KBM-7 (cell line): ENCODE measurements around the gene SNAP47.

ENCODE experiments used
- DNase-seq: peaks from one replicate; pipeline ENCODE4 v3.0.0-alpha.2; 2015
- in situ Hi-C: fragments of 300-500 bp; cut with MboI; formaldehyde crosslinking; loops from 2 replicates; pipeline ENCODE4 v1.14.3; 2020; ENCODE audit warnings: low sequenced_read_pairs, low pct_unique_long_range_greater_than_20kb, mixed read lengths

SNAP47 gene

DNA sequence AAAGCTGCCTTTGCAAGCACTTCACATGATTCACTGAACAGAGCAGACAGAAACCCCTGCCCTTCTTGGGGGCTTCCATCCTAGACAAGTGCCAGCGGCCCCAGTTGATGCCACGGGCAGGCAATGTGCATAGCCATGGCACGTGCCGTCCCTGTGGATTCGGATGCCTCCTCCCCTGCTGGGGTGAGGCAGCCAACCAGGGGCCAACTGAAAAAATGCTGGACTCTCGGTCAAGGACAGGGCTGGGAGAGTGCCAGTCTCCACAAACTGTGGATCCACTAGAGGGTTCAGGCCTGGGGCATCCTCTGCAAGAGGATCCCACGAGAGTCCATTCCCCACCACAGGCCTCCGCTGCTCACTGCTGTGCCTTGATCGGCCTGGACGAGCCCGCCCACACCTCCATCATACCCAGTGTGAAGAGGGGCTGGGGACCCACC lies 4.0 kb upstream of the SNAP47 start:
- DNase-seq: no peak
- in situ Hi-C loops: no loop called here

- DNase-seq: no peak
- in situ Hi-C loops: no loop called here
Measured at GRCh38 chr1:227731696-227732585, 3.3 kb upstream of the SNAP47 start.

DNA sequence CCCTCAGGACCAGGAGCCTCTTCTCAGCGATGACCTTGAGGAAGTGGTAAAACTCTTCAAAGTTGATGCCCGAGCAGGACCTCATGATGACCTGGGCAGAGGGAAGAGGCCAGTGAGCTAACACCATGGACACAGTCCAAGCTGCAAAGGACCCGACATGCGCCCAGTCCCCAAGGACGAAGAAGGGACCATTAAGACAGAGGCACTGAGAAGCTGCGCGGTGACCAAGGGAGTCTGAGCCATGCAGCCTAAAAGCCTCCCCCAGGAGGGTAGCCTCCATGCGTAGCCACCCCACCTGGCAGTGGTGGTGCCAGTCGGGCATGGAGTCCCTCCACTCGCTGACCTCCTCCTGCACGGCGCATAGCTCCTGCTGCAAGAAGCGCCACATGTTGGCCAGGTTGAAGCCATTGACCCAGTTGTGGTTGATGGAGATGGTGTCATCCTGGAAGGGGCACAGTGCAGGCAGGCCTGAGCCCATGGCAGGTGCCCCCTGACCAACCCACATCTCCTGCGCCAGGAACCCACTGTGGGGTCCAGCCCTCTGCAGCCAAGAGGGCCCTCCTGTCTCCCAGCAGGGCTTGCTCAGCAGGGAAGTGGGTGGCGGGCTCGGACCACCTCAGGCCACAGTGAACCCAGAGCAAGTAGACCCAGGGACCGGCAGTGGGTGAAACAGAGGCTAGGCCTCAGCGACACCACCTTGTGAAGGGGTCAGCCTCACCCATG lies 2.5 kb upstream of the SNAP47 start:
- in situ Hi-C loops: no loop called here
- no peak for DNase-seq

GRCh38 chr1:227733309-227733705 lies 1.9 kb upstream of the SNAP47 start:
- no peak for DNase-seq
- in situ Hi-C loops: no loop called here

- no peak for DNase-seq
- in situ Hi-C loops: no loop called here
Measured at GRCh38 chr1:227733751-227734545, 1.3 kb upstream of the SNAP47 start.

- no peak for DNase-seq
- in situ Hi-C loops: no loop called here
Measured at GRCh38 chr1:227734546-227734855, 734 bp upstream of the SNAP47 start.

GRCh38 chr1:227735539-227736285 lies 477 bp downstream of the SNAP47 start:
- in situ Hi-C loops: no loop called here
- no peak for DNase-seq

DNA sequence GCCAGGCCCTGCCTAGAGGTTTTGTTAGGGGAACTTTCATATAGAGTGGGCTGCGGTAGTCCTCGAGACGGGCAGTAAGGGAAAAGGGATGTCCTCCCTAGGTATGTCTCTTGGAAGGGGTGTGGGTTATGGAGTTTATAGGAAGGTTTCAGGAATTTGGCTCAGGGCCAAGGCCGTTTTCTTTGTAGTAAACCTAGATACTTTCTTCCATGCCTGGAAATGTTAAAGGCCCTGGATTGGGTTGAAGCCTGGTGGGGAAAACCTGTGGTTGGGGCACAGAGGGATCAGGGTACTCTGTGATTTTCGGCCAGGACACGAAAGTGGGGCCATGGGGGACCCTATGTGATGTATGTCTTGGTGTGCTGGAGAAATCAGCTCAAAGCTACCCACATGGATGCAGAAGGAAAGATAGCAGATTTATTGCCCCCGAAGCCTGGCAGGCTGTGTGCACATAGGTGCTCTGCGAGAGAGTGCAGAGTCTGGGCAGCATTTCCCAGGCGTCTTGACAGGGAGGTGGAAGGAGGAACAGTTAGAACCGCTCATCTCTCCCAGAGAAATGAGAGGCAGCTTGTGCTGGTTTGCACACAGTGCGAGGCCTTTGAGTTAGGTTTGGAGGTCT lies 1.7 kb downstream of the SNAP47 start:
- in situ Hi-C loops: no loop called here
- DNase-seq: no peak

DNA sequence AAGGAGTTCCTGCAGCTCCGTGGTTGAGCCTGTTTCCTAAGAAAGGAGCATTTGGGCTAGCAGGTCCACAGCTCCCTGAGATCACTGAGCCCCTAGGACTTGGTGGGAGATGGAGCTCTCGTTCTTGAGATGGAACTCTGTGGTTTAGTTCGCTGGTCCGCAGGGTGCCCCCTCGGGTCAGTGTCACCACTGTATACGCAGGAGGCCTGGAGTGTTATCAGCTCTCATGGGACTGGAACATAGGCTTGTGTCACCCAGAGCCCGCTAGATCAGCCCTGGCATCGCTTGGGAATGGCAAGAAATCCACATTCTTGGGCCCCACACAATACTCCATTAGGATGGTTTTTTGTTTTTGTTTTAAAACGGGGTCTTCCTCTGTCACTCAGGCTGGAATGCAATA lies 3.6 kb downstream of the SNAP47 start:
- no peak for DNase-seq

GRCh38 chr1:227739636-227740035 lies 4.4 kb downstream of the SNAP47 start:
- in situ Hi-C loops: no loop called here
- DNase-seq: no peak

More for the DNA sequence above, 3.6 kb downstream of the SNAP47 start:
- in situ Hi-C loops: no loop called here

GRCh38 chr1:227740401-227740960 lies 5.2 kb downstream of the SNAP47 start:
- DNase-seq: no peak
- in situ Hi-C loops: no loop called here

DNA sequence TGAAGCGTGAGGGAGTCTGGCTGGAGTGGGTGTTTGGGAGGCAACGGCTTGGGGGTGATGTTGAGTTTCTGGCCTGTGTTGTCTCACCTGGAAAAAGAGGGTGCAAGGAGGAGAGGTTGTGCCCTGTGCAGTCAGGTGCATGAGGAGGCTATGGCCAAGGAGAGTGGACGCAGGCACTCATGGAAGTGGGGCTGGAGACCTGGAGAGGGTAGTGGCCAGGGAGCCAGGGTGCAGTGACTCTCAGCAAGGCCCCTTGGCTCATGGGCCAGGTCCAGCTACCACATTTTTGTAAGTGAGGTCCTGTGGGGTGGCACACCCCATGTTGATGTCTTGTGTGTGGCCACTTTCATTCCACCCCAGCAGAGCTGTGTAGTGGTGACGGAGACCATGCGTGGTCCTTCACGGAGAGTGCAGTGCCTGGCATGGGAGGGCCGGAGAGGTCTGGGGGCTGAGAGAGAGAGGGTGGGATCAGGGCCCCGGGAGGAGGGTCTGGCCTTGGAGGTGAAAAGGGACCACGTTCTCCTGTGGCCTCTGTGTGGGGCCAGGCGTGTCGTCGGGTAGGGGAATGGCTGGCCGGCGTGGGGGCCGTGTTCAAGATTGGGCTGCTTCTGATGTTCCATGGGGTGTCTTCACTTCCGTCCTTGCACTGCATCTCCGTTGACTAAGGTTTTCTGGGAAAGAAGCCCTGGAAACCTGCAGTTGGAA lies 6.1 kb downstream of the SNAP47 start:
- no peak for DNase-seq
- in situ Hi-C loops: no loop called here

- no peak for DNase-seq
- in situ Hi-C loops: no loop called here
Measured at GRCh38 chr1:227742738-227743715, 7.8 kb downstream of the SNAP47 start.

- no peak for DNase-seq
- in situ Hi-C loops: no loop called here
Measured at GRCh38 chr1:227744668-227745067, 9.4 kb downstream of the SNAP47 start.

GRCh38 chr1:227745568-227746265 lies 10.5 kb downstream of the SNAP47 start:
- DNase-seq: no peak
- in situ Hi-C loops: no loop called here

GRCh38 chr1:227746676-227747075 lies 11.4 kb downstream of the SNAP47 start:
- DNase-seq: no peak
- in situ Hi-C loops: no loop called here
